Upper lobe of left lung (tissue), 4 donors: ENCODE results near the gene SRA1.

Experiments used
- EP300 ChIP-seq, 4 donors: sonication (generic); formaldehyde crosslinking; IDR thresholded peaks; one replicate each; pipeline ENCODE4 v1.5.1; 2017; ENCODE audit warnings: antibody characterized with exemption in 4 of 4, control low read depth in 2 of 4
- POLR2A ChIP-seq, 4 donors: fragments of 450-650 bp; IDR thresholded peaks; one replicate each; pipeline ENCODE4 v1.5.1; 2016 to 2017; ENCODE audit warnings: antibody characterized with exemption in 4 of 4, mild to moderate bottlenecking in 2 of 4
- TF ChIP-seq, protein P1 (sequence below), 6 experiments: fragments of 450-650 bp in 4 of 6; fragments of 200-600 bp in 2 of 6; sonication (generic) in 2 of 6; IDR thresholded peaks; one replicate each; pipeline ENCODE4 v1.5.1; 2016 to 2019; ENCODE audit warnings: antibody characterized with exemption in 6 of 6

- TF ChIP-seq, protein P1, sequence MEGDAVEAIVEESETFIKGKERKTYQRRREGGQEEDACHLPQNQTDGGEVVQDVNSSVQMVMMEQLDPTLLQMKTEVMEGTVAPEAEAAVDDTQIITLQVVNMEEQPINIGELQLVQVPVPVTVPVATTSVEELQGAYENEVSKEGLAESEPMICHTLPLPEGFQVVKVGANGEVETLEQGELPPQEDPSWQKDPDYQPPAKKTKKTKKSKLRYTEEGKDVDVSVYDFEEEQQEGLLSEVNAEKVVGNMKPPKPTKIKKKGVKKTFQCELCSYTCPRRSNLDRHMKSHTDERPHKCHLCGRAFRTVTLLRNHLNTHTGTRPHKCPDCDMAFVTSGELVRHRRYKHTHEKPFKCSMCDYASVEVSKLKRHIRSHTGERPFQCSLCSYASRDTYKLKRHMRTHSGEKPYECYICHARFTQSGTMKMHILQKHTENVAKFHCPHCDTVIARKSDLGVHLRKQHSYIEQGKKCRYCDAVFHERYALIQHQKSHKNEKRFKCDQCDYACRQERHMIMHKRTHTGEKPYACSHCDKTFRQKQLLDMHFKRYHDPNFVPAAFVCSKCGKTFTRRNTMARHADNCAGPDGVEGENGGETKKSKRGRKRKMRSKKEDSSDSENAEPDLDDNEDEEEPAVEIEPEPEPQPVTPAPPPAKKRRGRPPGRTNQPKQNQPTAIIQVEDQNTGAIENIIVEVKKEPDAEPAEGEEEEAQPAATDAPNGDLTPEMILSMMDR (IDR thresholded peaks at IDR 0.05) = no peak
- no peak for TF ChIP-seq EP300 (IDR thresholded peaks at IDR 0.05)
- no peak for TF ChIP-seq POLR2A (IDR thresholded peaks at IDR 0.05)
Observed at GRCh38 chr5:140594169-140594568, 36.9 kb upstream of the SRA1 start.
